ENCODE measurements around the gene GOLGA3.

DNA sequence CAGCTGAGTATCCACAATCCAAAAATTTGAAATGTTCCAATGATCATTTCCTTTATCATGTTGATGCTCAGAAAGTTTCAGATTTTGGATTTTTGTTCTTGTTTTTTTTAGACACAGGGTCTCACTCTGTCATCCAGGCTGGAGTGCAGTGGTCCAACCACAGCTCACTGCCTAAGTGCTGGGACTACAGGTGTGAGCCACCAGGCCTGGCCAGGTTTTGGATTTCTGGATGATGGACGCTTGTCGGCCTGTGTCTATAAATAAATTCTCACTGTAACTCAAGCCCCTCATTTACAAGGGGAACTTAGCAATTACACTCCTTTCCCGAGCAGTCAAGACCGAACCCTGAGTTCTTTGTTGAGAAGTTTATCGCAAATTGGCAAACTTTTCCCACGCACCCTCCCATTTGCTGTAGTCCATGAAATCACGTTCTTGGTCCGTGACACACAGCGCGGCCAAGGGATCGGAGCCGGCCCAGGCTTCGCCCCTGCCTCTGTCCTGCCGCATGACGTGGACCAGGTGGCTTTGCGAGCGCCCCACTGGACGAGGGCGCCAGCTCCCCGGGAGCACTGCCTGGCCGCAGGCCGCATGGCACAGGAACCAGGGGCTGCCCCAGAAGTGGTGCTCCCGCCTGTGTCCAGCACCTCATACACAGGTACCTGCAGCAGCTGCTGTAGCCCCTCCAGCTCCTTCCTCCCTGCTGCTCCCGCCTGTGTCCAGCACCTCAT is 53.0 kb downstream of the GOLGA3 start:
- TF ChIP-seq, protein P1, sequence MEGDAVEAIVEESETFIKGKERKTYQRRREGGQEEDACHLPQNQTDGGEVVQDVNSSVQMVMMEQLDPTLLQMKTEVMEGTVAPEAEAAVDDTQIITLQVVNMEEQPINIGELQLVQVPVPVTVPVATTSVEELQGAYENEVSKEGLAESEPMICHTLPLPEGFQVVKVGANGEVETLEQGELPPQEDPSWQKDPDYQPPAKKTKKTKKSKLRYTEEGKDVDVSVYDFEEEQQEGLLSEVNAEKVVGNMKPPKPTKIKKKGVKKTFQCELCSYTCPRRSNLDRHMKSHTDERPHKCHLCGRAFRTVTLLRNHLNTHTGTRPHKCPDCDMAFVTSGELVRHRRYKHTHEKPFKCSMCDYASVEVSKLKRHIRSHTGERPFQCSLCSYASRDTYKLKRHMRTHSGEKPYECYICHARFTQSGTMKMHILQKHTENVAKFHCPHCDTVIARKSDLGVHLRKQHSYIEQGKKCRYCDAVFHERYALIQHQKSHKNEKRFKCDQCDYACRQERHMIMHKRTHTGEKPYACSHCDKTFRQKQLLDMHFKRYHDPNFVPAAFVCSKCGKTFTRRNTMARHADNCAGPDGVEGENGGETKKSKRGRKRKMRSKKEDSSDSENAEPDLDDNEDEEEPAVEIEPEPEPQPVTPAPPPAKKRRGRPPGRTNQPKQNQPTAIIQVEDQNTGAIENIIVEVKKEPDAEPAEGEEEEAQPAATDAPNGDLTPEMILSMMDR (optimal IDR thresholded peaks at IDR 0.05 in 1 of 3, IDR thresholded peaks at IDR 0.05 in 1 of 3, conservative IDR thresholded peaks at IDR 0.05 in 1 of 3; ENCODE audit: extremely low read depth in 1 of 3, insufficient read depth in 2 of 3, low read length in 3 of 3) = no peak
- no peak for TF ChIP-seq EZH2 (IDR thresholded peaks at IDR 0.05; ENCODE audit: low read length)

All from keratinocyte (primary cell).